ENCODE measurements around the gene FTSJ3. TPM values are rescaled to one million over a fixed set of nuclear protein-coding genes. Genes with fewer than 3 reads are reported as not detected.

The FTSJ3 gene
- total and polyA plus RNA-seq, 8 donors = 32.1 to 88.5 (median 60.7) TPM

DNA sequence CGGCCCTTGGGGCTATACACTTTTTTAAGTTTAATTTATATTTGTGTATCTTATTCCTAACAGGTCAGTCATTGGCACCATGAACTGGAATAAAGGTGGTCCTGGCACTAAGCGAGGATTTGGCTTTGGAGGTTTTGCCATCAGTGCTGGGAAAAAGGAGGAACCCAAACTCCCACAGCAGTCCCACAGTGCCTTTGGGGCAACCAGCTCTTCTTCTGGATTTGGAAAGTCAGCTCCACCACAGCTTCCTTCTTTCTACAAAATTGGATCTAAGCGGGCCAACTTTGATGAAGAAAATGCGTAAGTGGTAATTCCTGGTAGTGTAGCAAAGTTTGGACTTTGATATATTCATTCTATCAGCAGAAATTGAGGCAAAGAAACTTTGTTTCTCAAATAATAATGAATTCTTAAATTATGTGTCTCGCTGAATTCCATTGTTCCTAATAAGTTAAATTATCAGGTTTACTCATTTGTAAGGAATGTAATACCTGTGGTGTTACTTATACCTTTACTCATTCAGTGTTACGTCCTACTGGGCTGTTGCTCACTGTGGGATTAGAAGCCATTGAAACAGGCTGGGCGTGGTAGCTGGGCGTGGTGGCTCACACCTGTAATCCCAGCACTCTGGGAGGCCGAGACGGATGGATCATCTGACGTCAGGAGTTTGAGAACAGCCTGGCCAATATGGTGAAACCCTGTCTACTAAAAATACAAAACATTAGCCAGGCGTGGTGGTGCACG, 40.3 kb downstream of the FTSJ3 start:
- H3K27me3 ChIP-seq = no peaks in the 10 kb centered on the region
- intact Hi-C loops (cut with DNase I) = no loop called here
- no peak overlapping the region for H3K4me3 ChIP-seq
- H3K9me3 ChIP-seq = no peaks in the 10 kb centered on the region
- TF ChIP-seq, protein P1, sequence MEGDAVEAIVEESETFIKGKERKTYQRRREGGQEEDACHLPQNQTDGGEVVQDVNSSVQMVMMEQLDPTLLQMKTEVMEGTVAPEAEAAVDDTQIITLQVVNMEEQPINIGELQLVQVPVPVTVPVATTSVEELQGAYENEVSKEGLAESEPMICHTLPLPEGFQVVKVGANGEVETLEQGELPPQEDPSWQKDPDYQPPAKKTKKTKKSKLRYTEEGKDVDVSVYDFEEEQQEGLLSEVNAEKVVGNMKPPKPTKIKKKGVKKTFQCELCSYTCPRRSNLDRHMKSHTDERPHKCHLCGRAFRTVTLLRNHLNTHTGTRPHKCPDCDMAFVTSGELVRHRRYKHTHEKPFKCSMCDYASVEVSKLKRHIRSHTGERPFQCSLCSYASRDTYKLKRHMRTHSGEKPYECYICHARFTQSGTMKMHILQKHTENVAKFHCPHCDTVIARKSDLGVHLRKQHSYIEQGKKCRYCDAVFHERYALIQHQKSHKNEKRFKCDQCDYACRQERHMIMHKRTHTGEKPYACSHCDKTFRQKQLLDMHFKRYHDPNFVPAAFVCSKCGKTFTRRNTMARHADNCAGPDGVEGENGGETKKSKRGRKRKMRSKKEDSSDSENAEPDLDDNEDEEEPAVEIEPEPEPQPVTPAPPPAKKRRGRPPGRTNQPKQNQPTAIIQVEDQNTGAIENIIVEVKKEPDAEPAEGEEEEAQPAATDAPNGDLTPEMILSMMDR (IDR thresholded peaks at IDR 0.05) = no peak
- H3K36me3 ChIP-seq = peaks cover 2 to 68% of the 10 kb centered on the region in 2 donors
- no peak overlapping the region for H3K27ac ChIP-seq
- DNase-seq = no peak
- peaks cover 0 to 10% of the 10 kb centered on the region in 2 donors for H3K4me1 ChIP-seq
- no peak for ATAC-seq

DNA sequence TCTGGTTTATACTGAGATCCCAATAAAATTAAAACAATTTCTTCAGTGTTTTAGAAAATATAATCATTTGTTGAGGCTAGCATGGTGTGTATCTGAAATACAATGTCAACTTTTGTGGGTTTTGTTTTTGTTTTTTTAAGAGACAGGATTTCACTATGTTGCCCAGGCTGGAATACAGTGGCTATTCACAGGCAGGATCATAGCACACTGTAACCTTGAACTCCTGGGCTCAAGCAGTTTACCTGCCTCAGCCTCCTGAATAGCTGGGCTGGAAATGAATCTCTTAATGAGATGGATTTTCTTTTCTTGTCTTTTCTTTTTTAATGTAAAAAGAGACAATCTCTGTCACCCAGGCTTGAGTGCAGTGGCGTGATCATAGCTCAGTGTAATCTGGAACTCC, 41.3 kb downstream of the FTSJ3 start:
- H3K27me3 ChIP-seq = no peaks in the 10 kb centered on the region
- no peak overlapping the region for H3K4me3 ChIP-seq
- intact Hi-C loops (cut with DNase I) = no loop called here
- H3K9me3 ChIP-seq = no peaks in the 10 kb centered on the region
- no peak overlapping the region for H3K27ac ChIP-seq
- peaks cover 0 to 10% of the 10 kb centered on the region in 2 donors for H3K4me1 ChIP-seq
- DNase-seq = no peak
- H3K36me3 ChIP-seq = peaks cover 0 to 61% of the 10 kb centered on the region in 2 donors
- TF ChIP-seq, protein P1 (IDR thresholded peaks at IDR 0.05) = no peak
- no peak for ATAC-seq

DNA sequence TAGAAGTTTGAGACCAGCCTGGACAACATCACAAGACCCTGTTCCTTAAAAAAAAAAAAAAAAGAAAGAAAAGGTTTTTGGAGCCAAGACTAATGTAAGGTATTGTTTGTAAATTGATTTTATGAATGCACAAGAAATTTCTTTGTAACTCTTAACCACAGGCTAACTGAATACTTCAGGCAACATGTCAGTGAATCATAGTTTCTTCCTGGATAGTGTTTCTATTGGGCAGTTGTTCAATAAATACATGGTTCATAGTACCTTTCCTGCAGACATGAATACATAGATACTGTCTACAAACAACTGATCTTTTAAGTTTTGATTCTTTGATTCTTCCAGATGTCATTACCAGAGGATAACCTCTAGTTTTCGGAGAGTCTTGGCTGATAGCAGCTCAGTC, 41.9 kb downstream of the FTSJ3 start:
- ATAC-seq = no peak
- peaks cover 0 to 55% of the 10 kb centered on the region in 2 donors for H3K36me3 ChIP-seq
- no peak overlapping the region for H3K4me3 ChIP-seq
- no peaks in the 10 kb centered on the region for H3K27me3 ChIP-seq
- peaks cover 0 to 15% of the 10 kb centered on the region in 2 donors for H3K4me1 ChIP-seq
- intact Hi-C loops (cut with DNase I) = no loop called here
- H3K27ac ChIP-seq = no peak overlapping the region
- TF ChIP-seq, protein P1 (IDR thresholded peaks at IDR 0.05) = no peak
- no peak for DNase-seq
- H3K9me3 ChIP-seq = no peaks in the 10 kb centered on the region

DNA sequence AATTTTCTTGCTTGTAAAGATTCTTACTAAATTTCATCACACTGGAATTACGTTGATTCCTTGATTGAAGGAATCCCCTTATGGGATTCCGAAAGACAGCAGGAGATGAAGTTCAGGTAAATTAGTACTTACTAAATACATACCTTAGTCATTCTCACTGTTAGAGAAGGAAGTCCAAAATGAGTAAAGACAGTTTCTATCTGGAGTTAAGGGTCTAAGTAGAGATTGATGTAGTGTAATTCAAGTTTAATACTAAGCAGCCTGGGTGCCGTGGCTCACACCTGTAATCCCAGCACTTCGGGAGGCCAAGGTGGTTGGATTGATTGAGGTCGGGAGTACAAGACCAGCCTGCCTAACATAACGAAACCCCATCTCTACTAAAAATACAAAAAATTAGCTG, 43.9 kb downstream of the FTSJ3 start:
- peaks cover 0 to 26% of the 10 kb centered on the region in 2 donors for H3K4me1 ChIP-seq
- no peak overlapping the region for H3K4me3 ChIP-seq
- TF ChIP-seq, protein P1 (IDR thresholded peaks at IDR 0.05) = no peak
- ATAC-seq = no peak
- no peaks in the 10 kb centered on the region for H3K9me3 ChIP-seq
- intact Hi-C loops (cut with DNase I) = no loop called here
- no peaks in the 10 kb centered on the region for H3K27me3 ChIP-seq
- H3K36me3 ChIP-seq = peaks cover 0 to 42% of the 10 kb centered on the region in 2 donors
- H3K27ac ChIP-seq = no peak overlapping the region
- DNase-seq = no peak

DNA sequence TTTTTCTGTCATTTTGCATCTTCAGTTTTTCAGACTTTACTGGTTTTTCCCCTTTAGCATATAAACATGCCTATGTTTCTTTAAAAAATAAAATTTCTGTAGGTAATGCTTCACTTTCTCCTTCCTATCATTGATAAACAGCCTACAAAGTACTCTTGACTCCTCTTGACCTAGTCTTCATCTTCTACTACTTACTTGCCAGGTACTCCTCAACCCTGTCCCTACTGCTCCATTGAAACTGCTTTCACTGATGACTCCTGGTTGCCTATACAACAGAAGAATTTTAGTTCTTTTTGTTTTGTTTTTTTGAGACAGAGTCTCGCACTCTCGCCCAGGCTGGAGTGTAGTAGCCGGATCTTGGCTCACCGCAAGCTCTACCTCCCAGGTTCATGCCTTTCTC, 46.5 kb downstream of the FTSJ3 start:
- Histone ChIP-seq H3K4me3 (no peak overlapping the region), H3K27me3 (no peaks in the 10 kb centered on the region), H3K9me3 (no peaks in the 10 kb centered on the region), H3K36me3 (peaks cover 0 to 38% of the 10 kb centered on the region in 2 donors), H3K4me1 (peaks cover 5 to 48% of the 10 kb centered on the region in 2 donors), H3K27ac (peak overlapping the region in 1 of 2 donors; percentile 13)
- no peak for DNase-seq
- TF ChIP-seq, protein P1 (IDR thresholded peaks at IDR 0.05) = no peak
- intact Hi-C loops (cut with DNase I) = no loop called here
- peak; percentile 76 for ATAC-seq

Data from left lung (tissue), 10 donors.